Umbilical cord (tissue), 2 donors: Measurements from ENCODE around the gene SLC6A13. TPM values are rescaled to one million over a fixed set of nuclear protein-coding genes. Genes with fewer than 3 reads are reported as not detected.

ENCODE experiments used
- DNase-seq: peaks from one replicate; pipeline ENCODE4 v3.0.0-alpha.2; 2015; ENCODE audit warnings: low spot score
- total RNA-seq: library from RNA; depleted of rRNA; stranded (reverse); fragments of >200 nt; gene quantifications from one replicate; pipeline ENCODE4 v1.2.3, GENCODE V29; 2014; ENCODE audit warnings: low replicate concordance; ENCODE audit not compliant: insufficient read depth

The SLC6A13 gene
- total RNA-seq, 1 donor from 2014 or later = 11.1 TPM

- DNase-seq = no peak
These were observed 83.9 kb downstream of the SLC6A13 start for GRCh38 chr12:178829-179109.

DNA sequence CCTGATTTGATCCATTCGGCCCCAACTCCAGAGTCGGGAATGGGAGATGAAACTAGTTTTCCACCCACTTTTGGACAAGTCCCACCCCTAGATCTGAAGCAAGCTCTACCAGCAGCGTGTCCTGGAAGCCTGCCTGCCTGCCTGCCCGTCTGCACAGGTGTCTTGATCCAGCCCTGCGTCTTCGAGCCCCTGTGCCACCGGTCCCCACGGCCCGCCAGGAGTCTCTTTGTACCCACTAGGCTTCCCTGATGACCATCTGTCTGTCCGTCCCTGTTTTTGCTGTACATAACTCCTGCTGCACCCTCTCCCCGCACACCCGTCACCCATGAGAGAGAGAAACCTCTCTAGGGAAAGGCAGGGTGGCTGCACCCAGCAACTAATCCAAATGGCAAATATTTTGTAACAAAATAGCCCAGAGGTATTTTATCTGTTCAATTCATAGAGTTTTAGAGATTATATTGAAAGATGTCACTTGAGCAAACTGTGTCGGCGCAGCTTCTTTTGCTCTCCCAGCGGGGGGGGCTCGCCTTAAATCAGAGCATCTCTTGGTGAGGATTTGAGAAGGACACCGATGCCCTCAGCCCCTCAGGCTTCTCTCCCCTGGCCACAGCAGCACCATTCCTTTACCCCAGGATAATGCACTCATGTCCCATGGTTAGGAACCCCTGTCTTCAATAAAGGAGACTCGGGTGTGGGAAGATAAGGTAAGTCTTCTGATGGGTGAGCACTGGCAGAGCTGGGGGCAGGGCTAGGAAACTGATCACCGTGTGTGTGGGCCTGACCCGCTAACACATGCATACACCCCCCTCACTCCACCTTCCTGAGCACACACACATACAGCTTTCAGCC, 84.4 kb downstream of the SLC6A13 start:
- no peak for DNase-seq

DNA sequence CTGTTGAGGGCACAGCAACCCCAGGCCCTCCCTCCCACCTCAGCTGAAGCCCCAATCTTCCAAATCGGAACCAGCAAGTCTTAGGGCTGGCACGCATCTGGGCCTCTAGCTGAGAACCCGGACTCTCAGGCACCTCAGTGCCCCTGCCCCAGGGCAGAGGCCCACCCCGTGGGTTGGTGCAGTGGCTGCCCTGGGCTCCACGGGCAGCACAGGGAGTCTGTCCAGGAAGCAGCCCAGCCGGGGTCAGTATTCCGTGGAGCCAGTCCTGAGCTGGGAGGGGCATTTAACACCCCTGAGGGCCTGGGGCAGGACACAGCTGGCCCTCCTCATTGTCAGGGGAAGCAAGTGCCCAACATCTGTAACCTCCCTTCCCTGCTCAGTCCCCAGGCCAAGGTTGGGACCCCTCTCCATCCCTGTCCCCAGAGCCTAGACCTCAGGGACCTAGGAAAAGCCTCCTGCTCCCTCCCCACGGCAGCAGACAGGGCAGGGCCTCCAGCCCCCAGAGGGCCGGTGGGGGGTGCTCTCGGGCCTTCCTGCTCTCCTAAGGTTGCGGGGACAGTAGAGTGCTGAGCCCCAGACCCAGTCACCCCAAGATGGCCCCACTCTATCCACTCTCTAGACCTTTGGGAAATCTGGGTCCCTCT, 85.2 kb downstream of the SLC6A13 start:
- no peak for DNase-seq

DNA sequence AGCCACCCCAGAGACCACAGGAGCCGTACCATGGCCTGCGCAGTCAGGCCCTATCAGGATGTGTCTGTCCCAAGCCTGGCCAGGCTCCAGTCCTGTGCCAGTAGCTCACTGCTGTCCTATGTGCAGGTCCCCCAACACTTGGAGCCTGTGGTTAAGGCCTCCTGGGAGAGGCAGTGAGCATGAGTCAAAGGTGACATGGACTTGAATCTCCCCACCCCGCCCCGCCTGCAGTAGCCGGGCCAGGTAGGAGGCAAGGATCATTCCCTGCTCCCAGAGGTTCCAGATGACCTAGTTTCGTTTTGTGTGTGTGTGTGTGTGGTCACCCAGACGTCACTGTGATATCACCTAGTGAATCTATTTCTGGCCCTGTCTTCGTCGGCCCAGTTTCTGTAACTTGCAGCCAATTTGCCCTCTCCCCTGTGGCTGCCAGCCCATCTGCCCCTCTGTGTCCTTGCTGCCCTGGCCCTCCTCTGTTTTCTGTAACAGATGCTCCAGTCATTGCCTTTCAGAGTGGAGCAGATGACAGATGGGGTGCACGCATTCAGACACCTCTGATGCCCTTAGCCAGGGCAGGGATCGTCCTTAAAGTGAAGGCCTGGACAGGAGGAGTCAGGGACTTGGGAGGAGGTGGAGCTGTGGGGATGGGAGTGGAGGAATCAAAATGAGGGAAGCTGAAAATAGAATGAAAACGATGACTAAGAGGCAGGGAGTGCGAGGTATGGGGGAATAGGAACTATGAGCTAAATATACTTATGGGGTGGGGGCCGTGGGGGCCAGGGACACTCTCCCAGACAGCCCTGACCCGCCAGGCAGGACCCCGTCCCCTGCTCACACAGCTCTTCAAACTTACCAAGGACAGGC, 86.1 kb downstream of the SLC6A13 start:
- DNase-seq = peak; percentile 74

GRCh38 chr12:175759-176158, 86.9 kb downstream of the SLC6A13 start:
- DNase-seq = no peak

GRCh38 chr12:175250-175649, 87.4 kb downstream of the SLC6A13 start:
- DNase-seq = peak; percentile 44

GRCh38 chr12:174596-174995, 88.0 kb downstream of the SLC6A13 start:
- DNase-seq = no peak

GRCh38 chr12:174124-174523, 88.5 kb downstream of the SLC6A13 start:
- DNase-seq = no peak

DNA sequence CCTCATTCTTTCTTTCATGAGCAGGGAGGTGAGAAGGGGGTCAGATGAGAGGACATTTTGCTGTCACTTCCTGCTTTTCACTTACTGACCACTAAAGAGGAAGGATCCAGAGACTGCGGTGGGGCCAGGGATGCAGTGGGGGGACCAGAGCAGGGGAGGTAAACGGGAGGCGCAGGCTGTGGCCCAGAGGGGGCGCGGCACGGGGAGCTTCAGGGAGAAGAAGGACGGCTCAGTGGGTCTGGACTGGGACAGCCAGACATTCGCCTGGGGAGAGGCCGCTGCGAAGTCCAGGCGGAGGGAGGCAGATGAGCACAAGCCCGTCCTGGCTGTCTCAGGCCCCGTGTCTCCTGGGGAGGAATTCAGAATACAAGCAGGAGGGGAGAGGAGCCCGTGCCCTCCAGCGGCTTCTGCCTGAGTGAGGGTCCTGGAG, 89.9 kb downstream of the SLC6A13 start:
- DNase-seq = no peak

GRCh38 chr12:171743-172676, 90.6 kb downstream of the SLC6A13 start:
- DNase-seq = no peak

DNA sequence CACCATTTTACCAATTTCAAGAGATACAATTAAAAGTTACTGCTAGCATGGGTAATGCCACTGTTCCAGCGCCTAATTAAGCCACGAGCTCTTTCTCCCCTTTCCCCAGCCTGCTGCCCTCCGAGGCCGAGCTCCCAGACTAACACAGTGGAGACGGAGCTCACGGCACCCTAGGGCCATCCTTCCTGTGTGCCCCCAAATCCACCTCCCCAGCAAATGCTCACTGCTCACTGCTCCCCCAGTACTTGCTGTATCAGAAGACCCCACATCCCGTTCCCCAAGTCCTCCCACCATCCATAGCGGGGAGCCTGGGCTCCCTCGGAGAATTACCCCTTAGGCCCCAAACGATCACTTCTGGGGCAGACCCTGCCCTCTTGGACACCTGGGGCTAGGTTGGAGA, 91.4 kb downstream of the SLC6A13 start:
- no peak for DNase-seq

Other genes with a start within 250 kb of the SLC6A13 start
- 7.7 TPM for gene IQSEC3, start 196.1 kb downstream of the SLC6A13 start, total RNA-seq
- gene SLC6A12, start 48.7 kb downstream of the SLC6A13 start, total RNA-seq = not detected
- 41.9 TPM for gene KDM5A, start 126.5 kb upstream of the SLC6A13 start, total RNA-seq
- 4.6 TPM for gene CCDC77, start 138.8 kb upstream of the SLC6A13 start, total RNA-seq
- 6.7 TPM for gene B4GALNT3, start 197.1 kb upstream of the SLC6A13 start, total RNA-seq